Activated CD4-positive, alpha-beta T cell treated with anti-CD3 and anti-CD28 coated beads for 36 hours (primary cell): ENCODE results near the gene DNAH7. TPM values are rescaled to one million over a fixed set of nuclear protein-coding genes. Genes with fewer than 3 reads are reported as not detected.
"Not testable (repeated sequence)": the region's sequence is repeated elsewhere in the genome, so short reads cannot be mapped to it uniquely, and the experiment has no call there.

Experiments used
- ATAC-seq: fragments of 200-7000 bp; cut with Tn5 transposase; one replicate; pipeline ENCODE4 v1.10.0; 2021; ENCODE audit warnings: mild to moderate bottlenecking, moderate library complexity
- CTCF ChIA-PET: fragments of 350-600 bp; sonication (Branson Sonifier 250); formaldehyde crosslinking; loops from one replicate; lab custom pipeline; 2021; ENCODE audit warnings: antibody characterized with exemption; lab: Charles Lee
- POLR2A ChIA-PET: fragments of 350-600 bp; sonication (Branson Sonifier 250); formaldehyde crosslinking; loops from one replicate; lab custom pipeline; 2021; ENCODE audit warnings: antibody characterized with exemption, inconsistent platforms; lab: Charles Lee
- DNase-seq: peaks from one replicate; pipeline ENCODE4 v3.0.0-alpha.2; 2020
- H3K27ac Mint-ChIP-seq: one replicate; pipeline ENCODE4 v1.8.0; 2021; ENCODE audit warnings: mixed read lengths
- H3K27me3 Mint-ChIP-seq: one replicate; pipeline ENCODE4 v1.8.0; 2021; ENCODE audit warnings: mixed read lengths
- H3K36me3 Mint-ChIP-seq: one replicate; pipeline ENCODE4 v1.8.0; 2021; ENCODE audit warnings: low read depth, mixed read lengths
- H3K4me1 Mint-ChIP-seq: one replicate; pipeline ENCODE4 v1.8.0; 2021; ENCODE audit warnings: mixed read lengths
- H3K4me3 Mint-ChIP-seq: one replicate; pipeline ENCODE4 v1.8.0; 2021; ENCODE audit warnings: mild to moderate bottlenecking, moderate library complexity, mixed read lengths
- H3K9me3 Mint-ChIP-seq: one replicate; pipeline ENCODE4 v1.8.0; 2021; ENCODE audit warnings: low read depth, mixed read lengths
- intact Hi-C, 2 experiments: fragments of 100-400 bp; cut with DNase I in 1 of 2; cut with micrococcal nuclease in 1 of 2; formaldehyde crosslinking; loops; one replicate each; pipeline versions ENCODE4 v1.14.2 to v1.15.1; 2022 to 2024; cut with DNase I, micrococcal nuclease
- total RNA-seq, 2 experiments: library from RNA; stranded (reverse); gene quantifications; one replicate each; pipeline ENCODE4 v1.2.3, GENCODE V29; 2021

Gene DNAH7
- total RNA-seq, 2 experiments from 2014 or later, result not detected

DNA sequence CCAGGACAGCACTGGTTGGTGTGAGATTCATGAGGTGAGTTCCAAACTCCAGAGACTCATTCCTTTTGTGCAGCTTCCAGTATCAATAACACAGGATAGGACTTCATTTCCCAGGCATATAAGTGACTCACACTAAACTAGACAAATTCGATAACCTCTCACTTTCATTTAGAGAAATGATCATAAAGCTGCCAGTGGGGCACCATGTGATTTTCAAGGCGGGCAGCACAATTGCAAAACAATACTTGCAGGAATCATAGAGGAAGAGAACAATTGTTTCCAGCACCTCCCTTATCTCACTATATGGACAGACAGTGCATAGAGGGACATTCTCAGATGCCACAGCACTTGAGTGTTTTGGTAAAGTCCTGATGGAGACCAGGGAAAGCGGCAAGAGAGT lies 31.3 kb upstream of the DNAH7 start:
- no peak overlapping the region for H3K4me3 Mint-ChIP-seq
- H3K27me3 Mint-ChIP-seq, result no peaks in the 10 kb centered on the region
- no peak overlapping the region for H3K27ac Mint-ChIP-seq
- peaks cover 2% of the 10 kb centered on the region for H3K9me3 Mint-ChIP-seq
- DNase-seq, result no peak
- no peak for ATAC-seq
- H3K36me3 Mint-ChIP-seq, result no peaks in the 10 kb centered on the region
- ChIA-PET POLR2A (no interaction called here), CTCF (interaction anchor here (2.2 to 2.6 kb wide), 2 partner anchors 22 kb away, joined by 10 to 15 read pairs; no protein-coding TSS in a partner anchor)
- intact Hi-C loops, result loop anchor here in 1 of 2 experiments (5.0 kb wide), 1 partner anchor 42 kb away; no protein-coding TSS in a partner anchor
- H3K4me1 Mint-ChIP-seq, result peaks cover 31% of the 10 kb centered on the region

DNA sequence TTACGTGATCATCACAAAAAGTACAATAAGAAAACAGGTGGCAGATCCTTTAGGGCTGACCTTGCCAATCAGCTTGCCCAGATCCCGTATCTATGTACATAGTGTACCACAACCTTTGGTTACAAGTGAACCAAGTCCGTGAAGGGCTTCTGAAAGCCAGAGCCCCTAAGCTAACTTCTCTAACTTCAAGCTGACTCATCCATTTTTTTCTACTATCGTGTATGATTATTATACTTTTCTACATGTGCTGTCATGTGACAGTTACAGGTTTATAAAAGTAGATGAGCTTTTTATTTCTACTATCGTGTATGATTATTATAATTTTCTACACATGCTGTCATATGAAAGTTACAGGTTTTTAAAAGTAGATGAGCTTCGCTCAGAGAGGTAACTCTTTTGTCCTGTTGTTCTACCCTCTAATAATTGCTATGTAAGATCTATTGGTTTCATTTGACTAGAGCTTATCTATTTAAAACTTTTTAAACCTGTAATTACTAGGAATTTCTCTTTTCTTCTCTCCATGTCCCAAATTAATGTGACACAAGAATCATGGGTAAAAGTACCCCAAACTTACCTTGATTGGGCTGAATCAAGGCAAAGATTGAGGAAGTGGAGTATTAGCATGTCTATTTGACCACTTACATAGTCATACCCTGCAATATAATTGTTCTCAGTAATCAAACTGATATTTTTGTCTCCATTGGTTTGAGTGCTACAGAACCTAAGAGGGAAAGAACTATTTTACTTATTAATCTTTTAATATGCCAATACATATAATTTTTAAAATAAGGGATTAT lies 29.4 kb upstream of the DNAH7 start:
- intact Hi-C loops, result no loop called here
- H3K27ac Mint-ChIP-seq, result no peak overlapping the region
- H3K9me3 Mint-ChIP-seq, result peaks cover 14% of the 10 kb centered on the region
- no peak overlapping the region for H3K4me3 Mint-ChIP-seq
- H3K4me1 Mint-ChIP-seq, result peaks cover 29% of the 10 kb centered on the region
- ATAC-seq (no peak), DNase-seq (no peak)
- POLR2A ChIA-PET, result no interaction called here
- H3K27me3 Mint-ChIP-seq, result no peaks in the 10 kb centered on the region
- CTCF ChIA-PET, result interaction anchor here (0.5 to 2.6 kb wide), 7 partner anchors 9 to 370 kb away, joined by 3 to 15 read pairs (median 3); partner anchors contain the start of gene DNAH7
- peaks cover 1% of the 10 kb centered on the region for H3K36me3 Mint-ChIP-seq

DNA sequence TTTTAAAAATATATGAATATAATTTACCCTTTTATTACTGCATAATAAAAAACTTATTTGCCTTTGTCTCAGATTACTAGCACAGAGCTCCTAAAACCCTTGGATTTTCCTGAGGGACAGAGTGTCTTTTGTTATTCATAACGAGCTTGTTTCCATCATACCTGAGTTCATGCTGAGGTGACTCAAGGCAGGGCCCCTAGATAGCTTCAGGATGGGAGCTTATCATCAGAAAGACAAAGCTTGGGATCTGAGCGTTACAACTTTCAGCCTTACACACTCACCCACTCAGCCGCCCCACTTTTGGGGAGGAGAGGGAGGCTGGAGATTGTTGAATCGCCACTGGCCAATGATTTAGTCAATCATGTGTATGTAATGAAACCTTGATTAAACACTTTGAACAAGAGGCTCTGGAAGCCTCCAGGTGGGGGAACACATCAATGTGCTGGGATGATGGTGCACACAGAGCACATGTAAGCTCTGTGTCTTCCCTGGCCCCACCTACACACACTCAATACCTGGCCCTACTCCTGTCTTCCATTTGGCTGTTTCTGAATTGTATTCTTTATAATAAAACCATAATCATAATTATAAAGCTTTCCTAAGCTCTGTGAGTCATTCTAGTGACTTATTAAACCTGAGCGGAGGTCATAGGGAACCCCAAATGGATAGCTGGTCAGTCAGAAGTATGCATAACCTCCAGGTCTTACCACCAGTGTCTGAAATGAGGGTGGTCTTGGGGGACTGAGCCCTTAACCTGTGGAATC lies 28.5 kb upstream of the DNAH7 start:
- POLR2A ChIA-PET, result interaction anchor here (0.7 kb wide), 1 partner anchor 16 kb away, joined by 3 read pairs; no protein-coding TSS in a partner anchor
- CTCF ChIA-PET, result interaction anchor here (0.5 to 2.6 kb wide), 11 partner anchors 10 to 1396 kb away, joined by 3 to 15 read pairs (median 4); partner anchors contain the start of gene DNAH7
- Mint-ChIP-seq H3K27me3 (no peaks in the 10 kb centered on the region), H3K36me3 (peaks cover 1% of the 10 kb centered on the region), H3K9me3 (peaks cover 14% of the 10 kb centered on the region), H3K27ac (no peak overlapping the region), H3K4me3 (no peak overlapping the region), H3K4me1 (peaks cover 23% of the 10 kb centered on the region)
- DNase-seq, result no peak
- intact Hi-C loops, result no loop called here
- no peak for ATAC-seq

GRCh38 chr2:196096264-196096663 lies 27.6 kb upstream of the DNAH7 start:
- no peak for ATAC-seq
- no peaks in the 10 kb centered on the region for H3K27me3 Mint-ChIP-seq
- ChIA-PET CTCF (interaction anchor here (0.7 to 1.9 kb wide), 4 partner anchors 11 to 241 kb away, joined by 3 to 11 read pairs (median 4); no protein-coding TSS in a partner anchor), POLR2A (interaction anchor here (0.7 kb wide), 1 partner anchor 15 kb away, joined by 3 read pairs; no protein-coding TSS in a partner anchor)
- H3K4me3 Mint-ChIP-seq, result no peak overlapping the region
- peaks cover 14% of the 10 kb centered on the region for H3K4me1 Mint-ChIP-seq
- no peak for DNase-seq
- peaks cover 1% of the 10 kb centered on the region for H3K36me3 Mint-ChIP-seq
- peaks cover 14% of the 10 kb centered on the region for H3K9me3 Mint-ChIP-seq
- intact Hi-C loops, result no loop called here
- H3K27ac Mint-ChIP-seq, result no peak overlapping the region

DNA sequence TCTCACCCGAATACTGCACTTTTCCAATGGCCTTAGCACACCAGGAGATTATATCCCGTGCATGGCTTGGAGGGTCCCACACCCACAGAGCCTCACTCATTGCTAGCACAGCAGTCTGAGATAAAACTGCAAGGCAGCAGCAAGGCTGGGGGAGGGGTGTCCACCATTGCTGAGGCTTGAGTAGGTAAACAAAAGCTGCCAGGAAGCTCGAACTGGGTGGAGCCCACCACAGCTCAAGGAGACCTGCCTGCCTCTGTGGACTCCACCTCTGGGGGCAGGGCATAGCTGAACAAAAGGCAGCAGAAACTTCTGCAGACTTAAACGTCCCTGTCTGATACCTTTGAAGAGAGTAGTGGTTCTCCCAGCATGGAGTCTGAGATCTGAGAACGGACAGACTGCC lies 20.8 kb upstream of the DNAH7 start:
- Mint-ChIP-seq H3K4me1 (peaks cover 13% of the 10 kb centered on the region), H3K9me3 (peaks cover 21% of the 10 kb centered on the region)
- ATAC-seq, intact Hi-C loops, POLR2A ChIA-PET, H3K4me3 Mint-ChIP-seq, H3K36me3 Mint-ChIP-seq, H3K27me3 Mint-ChIP-seq, H3K27ac Mint-ChIP-seq, DNase-seq: not testable (repeated sequence)
- CTCF ChIA-PET, result interaction anchor here (0.6 to 1.7 kb wide), 2 partner anchors 11 to 297 kb away, joined by 3 to 8 read pairs; no protein-coding TSS in a partner anchor

- Mint-ChIP-seq H3K27ac (no peak overlapping the region), H3K36me3 (peaks cover 6% of the 10 kb centered on the region), H3K4me1 (peaks cover 13% of the 10 kb centered on the region), H3K4me3 (no peak overlapping the region), H3K9me3 (peaks cover 18% of the 10 kb centered on the region), H3K27me3 (no peaks in the 10 kb centered on the region)
- CTCF ChIA-PET, result interaction anchor here (1.0 kb wide), 1 partner anchor 10 kb away, joined by 3 read pairs; no protein-coding TSS in a partner anchor
- DNase-seq (no peak), ATAC-seq (no peak)
- intact Hi-C loops, result no loop called here
- POLR2A ChIA-PET, result no interaction called here
Measured at GRCh38 chr2:196088203-196088602, 19.6 kb upstream of the DNAH7 start.

GRCh38 chr2:196086517-196087368 lies 18.1 kb upstream of the DNAH7 start:
- intact Hi-C loops, result no loop called here
- H3K4me1 Mint-ChIP-seq, result peaks cover 13% of the 10 kb centered on the region
- ChIA-PET CTCF (interaction anchor here (0.9 to 1.3 kb wide), 2 partner anchors 16 to 18 kb away, joined by 3 to 7 read pairs; partner anchors contain the start of gene DNAH7), POLR2A (interaction anchor here (0.6 kb wide), 1 partner anchor 527 kb away, joined by 3 read pairs; no protein-coding TSS in a partner anchor)
- H3K9me3 Mint-ChIP-seq, result peaks cover 29% of the 10 kb centered on the region
- H3K27me3 Mint-ChIP-seq, result no peaks in the 10 kb centered on the region
- no peak overlapping the region for H3K27ac Mint-ChIP-seq
- peaks cover 6% of the 10 kb centered on the region for H3K36me3 Mint-ChIP-seq
- DNase-seq (no peak), ATAC-seq (no peak)
- no peak overlapping the region for H3K4me3 Mint-ChIP-seq

DNA sequence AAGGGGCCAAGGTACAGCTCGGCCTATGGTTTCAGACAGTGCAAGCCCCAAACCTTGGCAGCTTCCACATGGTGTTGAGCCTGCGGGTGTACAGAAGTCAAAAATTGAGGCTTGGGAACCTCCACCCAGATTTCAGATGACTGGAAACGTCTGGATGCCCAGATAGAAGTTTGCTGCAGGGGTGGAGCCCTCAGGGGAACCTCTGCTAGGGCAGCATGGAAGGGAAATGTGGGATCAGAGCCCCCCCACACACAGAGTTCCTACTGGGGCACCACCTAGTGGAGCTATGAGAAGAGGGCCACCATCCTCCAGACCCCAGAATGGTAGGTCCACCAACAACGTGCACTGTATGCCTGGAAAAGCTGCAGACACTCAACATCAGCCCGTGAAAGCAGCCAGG lies 15.0 kb upstream of the DNAH7 start:
- intact Hi-C loops, result no loop called here
- Mint-ChIP-seq H3K27ac (no peak overlapping the region), H3K27me3 (no peaks in the 10 kb centered on the region), H3K4me3 (no peak overlapping the region), H3K36me3 (peaks cover 6% of the 10 kb centered on the region), H3K4me1 (peaks cover 14% of the 10 kb centered on the region), H3K9me3 (peaks cover 22% of the 10 kb centered on the region)
- CTCF ChIA-PET, result no interaction called here
- POLR2A ChIA-PET, result no interaction called here
- ATAC-seq, result no peak
- DNase-seq, result no peak

DNA sequence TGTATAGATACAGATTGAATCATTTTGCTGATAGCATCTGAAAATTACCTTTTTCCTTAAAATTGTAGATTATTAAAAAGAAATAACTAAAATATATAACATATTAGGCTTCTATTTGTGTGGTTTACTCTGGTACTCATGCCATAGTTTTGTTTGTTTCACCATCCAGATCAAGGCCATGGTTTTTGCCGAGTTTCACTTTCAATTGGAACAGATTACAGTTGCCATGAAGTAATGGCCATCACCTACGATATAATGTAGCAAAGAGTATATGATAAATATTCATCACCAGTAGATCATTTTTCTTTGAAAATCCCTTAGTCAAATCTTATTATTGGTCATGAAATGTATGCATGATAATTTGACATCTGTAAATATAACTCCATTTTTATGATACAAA lies 11.9 kb upstream of the DNAH7 start:
- no peak overlapping the region for H3K27ac Mint-ChIP-seq

DNA sequence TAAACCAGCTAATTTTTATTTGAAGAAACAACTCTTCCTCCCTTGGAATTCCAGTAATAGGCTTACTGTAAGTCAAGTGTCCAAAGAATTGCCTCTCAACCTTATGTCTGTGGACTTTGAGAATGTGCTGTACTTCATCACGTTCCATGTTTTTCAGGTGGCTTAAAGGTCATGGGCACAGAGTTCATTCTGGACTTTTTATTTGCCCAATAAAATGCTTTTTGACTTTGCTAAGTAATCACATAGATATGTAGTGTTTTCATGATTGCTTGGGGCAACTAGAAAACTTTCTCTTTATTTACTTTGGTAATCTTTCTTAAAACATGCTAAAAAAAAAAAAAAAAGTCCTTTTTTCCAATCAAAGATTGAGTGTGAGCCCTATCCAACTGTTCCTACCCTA lies 10.4 kb upstream of the DNAH7 start:
- CTCF ChIA-PET, result interaction anchor here (0.6 to 6.3 kb wide), 42 partner anchors 11 to 679 kb away, joined by 3 to 102 read pairs (median 4); partner anchors contain the start of gene DNAH7
- Mint-ChIP-seq H3K4me3 (no peak overlapping the region), H3K27me3 (no peaks in the 10 kb centered on the region), H3K27ac (no peak overlapping the region), H3K36me3 (peaks cover 3% of the 10 kb centered on the region), H3K9me3 (peaks cover 16% of the 10 kb centered on the region), H3K4me1 (peaks cover 14% of the 10 kb centered on the region)
- intact Hi-C loops, result loop anchor here (2.0 to 5.0 kb wide), 6 partner anchors 52 to 213 kb away; no protein-coding TSS in a partner anchor
- DNase-seq (no peak), ATAC-seq (no peak)
- POLR2A ChIA-PET, result interaction anchor here (1.1 kb wide), 1 partner anchor 198 kb away, joined by 3 read pairs; no protein-coding TSS in a partner anchor

More for the DNA sequence above, 11.9 kb upstream of the DNAH7 start:
- no peak for DNase-seq
- intact Hi-C loops, result no loop called here
- peak; percentile 53 for ATAC-seq
- CTCF ChIA-PET, result interaction anchor here (0.7 to 6.3 kb wide), 5 partner anchors 12 to 373 kb away, joined by 3 to 102 read pairs (median 38); partner anchors contain the start of gene DNAH7
- Mint-ChIP-seq H3K4me1 (peaks cover 11% of the 10 kb centered on the region), H3K4me3 (no peak overlapping the region), H3K27me3 (no peaks in the 10 kb centered on the region), H3K36me3 (peaks cover 6% of the 10 kb centered on the region), H3K9me3 (peaks cover 22% of the 10 kb centered on the region)
- POLR2A ChIA-PET, result no interaction called here
